ENCODE measurements around the gene KCNN4.

KCNN4 gene

DNA sequence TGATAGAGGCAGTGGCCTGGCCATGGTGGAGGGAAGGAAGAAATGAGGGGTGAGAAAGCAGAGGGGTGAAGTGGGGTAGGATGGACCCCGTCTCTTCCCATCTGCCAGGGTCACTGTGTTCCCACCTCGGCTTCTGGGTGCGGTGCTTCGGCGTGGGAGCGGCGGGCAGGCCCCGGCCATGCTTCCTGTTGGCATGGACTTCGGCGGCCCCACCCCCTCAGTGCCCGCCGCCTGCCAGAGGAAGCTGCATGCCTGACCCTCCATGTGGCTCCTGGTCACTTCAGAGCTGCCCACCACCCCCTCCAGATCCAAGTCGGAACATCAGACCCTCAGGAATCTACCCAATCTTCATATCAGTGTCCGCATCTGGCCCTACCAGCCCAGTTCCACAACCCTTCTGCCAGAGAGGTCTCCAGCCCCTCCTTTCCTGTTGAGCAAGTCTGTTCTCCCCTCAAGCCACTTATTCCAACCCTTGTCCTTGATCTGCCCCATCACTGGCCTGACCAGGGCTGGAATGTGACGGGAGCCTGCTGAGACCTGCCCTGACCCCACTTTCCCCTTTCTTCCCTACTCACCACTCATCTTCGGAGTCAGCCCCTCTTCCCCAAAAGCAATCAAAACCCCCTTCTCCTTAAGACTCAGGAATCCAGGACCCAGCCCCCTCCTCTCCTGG, 1.5 kb downstream of the KCNN4 start:
- Histone ChIP-seq H3K4me1 (no peaks in the 10 kb centered on the region), H2AFZ (no peak overlapping the region), H3K36me3 (ENCODE audit: control insufficient read depth, insufficient read depth, low read length) (no peaks in the 10 kb centered on the region), H3K4me3 (ENCODE audit: low read depth, low read length) (no peak overlapping the region), H3K27me3 (ENCODE audit: control insufficient read depth, insufficient read depth, low read length) (no peaks in the 10 kb centered on the region), H3K9ac (no peak overlapping the region), H3K79me2 (no peaks in the 10 kb centered on the region), H3K4me2 (ENCODE audit: low read length) (no peak overlapping the region), H3K9me3 (ENCODE audit: control insufficient read depth, low read length) (no peaks in the 10 kb centered on the region), H3K27ac (no peak overlapping the region)
- TF ChIP-seq CTCF (IDR thresholded peaks at IDR 0.05): no peak

- Histone ChIP-seq H2AFZ (no peak overlapping the region), H3K9me3 (ENCODE audit: control insufficient read depth, low read length) (no peaks in the 10 kb centered on the region), H3K79me2 (no peaks in the 10 kb centered on the region), H3K9ac (no peak overlapping the region), H3K4me2 (ENCODE audit: low read length) (no peak overlapping the region), H3K4me3 (ENCODE audit: low read depth, low read length) (no peak overlapping the region), H3K36me3 (ENCODE audit: control insufficient read depth, insufficient read depth, low read length) (no peaks in the 10 kb centered on the region), H3K4me1 (no peaks in the 10 kb centered on the region), H3K27me3 (ENCODE audit: control insufficient read depth, insufficient read depth, low read length) (no peaks in the 10 kb centered on the region), H3K27ac (no peak overlapping the region)
- TF ChIP-seq CTCF (IDR thresholded peaks at IDR 0.05): no peak
These were observed 2.1 kb downstream of the KCNN4 start for GRCh38 chr19:43778651-43779050.

- no peak for TF ChIP-seq CTCF (IDR thresholded peaks at IDR 0.05)
- H3K9ac ChIP-seq: no peak overlapping the region
- no peaks in the 10 kb centered on the region for H3K9me3 ChIP-seq (ENCODE audit: control insufficient read depth, low read length)
- H3K27ac ChIP-seq: no peak overlapping the region
- no peaks in the 10 kb centered on the region for H3K4me1 ChIP-seq
- no peaks in the 10 kb centered on the region for H3K79me2 ChIP-seq
- H3K4me2 ChIP-seq (ENCODE audit: low read length): no peak overlapping the region
- H3K36me3 ChIP-seq (ENCODE audit: control insufficient read depth, insufficient read depth, low read length): no peaks in the 10 kb centered on the region
- no peaks in the 10 kb centered on the region for H3K27me3 ChIP-seq (ENCODE audit: control insufficient read depth, insufficient read depth, low read length)
- H3K4me3 ChIP-seq (ENCODE audit: low read depth, low read length): no peak overlapping the region
- H2AFZ ChIP-seq: no peak overlapping the region
These were observed 3.5 kb downstream of the KCNN4 start for GRCh38 chr19:43777163-43777695.

DNA sequence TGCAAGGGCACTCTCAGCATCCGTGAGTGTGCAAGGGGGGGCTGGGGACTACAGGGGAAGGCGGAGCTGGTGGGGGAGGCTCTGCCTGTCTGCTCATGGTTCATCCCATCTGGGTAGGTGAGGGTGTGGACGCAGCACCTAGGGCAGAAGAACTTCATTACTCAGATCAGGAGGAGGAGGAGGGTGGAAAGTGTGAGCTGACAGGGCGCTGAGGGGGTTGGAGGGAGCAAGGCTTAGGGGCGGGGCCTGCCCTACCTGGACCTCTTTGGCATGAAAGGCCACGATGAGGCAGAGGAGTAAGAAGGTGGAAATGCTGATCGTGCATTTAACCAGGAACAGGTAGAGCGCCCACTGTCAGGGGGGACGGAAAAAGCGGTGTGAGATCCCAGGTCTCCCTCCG, 4.5 kb downstream of the KCNN4 start:
- H3K36me3 ChIP-seq (ENCODE audit: control insufficient read depth, insufficient read depth, low read length): no peaks in the 10 kb centered on the region
- TF ChIP-seq CTCF (IDR thresholded peaks at IDR 0.05): no peak

More for the DNA sequence above, 4.5 kb downstream of the KCNN4 start:
- no peaks in the 10 kb centered on the region for H3K9me3 ChIP-seq (ENCODE audit: control insufficient read depth, low read length)
- no peaks in the 10 kb centered on the region for H3K79me2 ChIP-seq
- no peaks in the 10 kb centered on the region for H3K27me3 ChIP-seq (ENCODE audit: control insufficient read depth, insufficient read depth, low read length)
- no peak overlapping the region for H3K27ac ChIP-seq
- no peaks in the 10 kb centered on the region for H3K4me1 ChIP-seq
- no peak overlapping the region for H2AFZ ChIP-seq
- no peak overlapping the region for H3K4me3 ChIP-seq (ENCODE audit: low read depth, low read length)
- no peak overlapping the region for H3K9ac ChIP-seq
- H3K4me2 ChIP-seq (ENCODE audit: low read length): no peak overlapping the region

All from parathyroid adenoma (tissue), 2 donors.